ENCODE measurements around the gene PCDHGC3.

DNA sequence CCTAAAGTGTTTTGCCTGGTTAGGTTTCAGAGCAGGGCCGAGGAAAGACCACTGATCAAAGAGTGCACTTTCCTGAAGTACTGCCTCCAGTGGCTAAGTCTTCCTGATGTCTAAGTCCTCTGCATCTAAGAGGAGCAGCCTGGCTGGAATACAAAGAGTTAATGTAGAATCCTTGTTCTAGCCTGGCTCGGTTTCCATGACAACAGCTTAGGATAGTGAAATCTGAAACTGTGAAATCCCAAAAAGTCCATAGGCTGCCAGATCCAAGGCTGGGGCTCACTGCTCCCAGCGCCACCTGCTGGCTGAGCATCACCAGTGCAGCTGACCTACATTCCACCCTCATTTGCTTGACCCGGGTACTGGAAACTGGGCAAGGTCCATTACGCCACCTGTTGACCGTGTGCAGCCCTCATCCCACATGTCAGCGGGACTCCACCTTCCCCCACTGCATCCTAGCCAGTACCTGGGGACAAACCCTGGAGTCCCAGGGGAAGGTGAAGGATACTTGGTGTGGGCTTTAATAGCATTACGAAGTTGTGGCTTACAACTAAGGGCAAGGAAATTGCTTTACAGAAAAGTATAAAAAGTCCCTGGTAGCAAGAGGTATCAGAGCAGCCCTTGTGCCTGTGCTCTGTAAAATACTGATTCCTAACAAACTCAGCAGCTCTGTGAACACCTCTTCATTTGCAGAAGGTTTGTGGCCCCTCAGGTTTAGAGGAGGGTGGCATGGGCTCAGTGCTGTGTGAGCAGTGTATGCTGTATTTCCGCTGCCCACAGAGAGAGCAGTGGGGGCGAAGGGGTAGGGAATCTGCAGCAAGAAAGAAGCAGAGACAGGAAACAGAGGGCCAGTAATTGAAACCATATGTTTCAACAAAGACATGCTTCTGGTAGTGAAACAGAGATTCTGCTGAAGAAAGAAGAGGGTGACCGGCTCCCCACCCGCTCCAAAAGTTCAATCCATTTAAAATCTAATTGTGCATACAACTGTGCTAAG, 49.1 kb downstream of the PCDHGC3 start:
- TF ChIP-seq, protein P1, sequence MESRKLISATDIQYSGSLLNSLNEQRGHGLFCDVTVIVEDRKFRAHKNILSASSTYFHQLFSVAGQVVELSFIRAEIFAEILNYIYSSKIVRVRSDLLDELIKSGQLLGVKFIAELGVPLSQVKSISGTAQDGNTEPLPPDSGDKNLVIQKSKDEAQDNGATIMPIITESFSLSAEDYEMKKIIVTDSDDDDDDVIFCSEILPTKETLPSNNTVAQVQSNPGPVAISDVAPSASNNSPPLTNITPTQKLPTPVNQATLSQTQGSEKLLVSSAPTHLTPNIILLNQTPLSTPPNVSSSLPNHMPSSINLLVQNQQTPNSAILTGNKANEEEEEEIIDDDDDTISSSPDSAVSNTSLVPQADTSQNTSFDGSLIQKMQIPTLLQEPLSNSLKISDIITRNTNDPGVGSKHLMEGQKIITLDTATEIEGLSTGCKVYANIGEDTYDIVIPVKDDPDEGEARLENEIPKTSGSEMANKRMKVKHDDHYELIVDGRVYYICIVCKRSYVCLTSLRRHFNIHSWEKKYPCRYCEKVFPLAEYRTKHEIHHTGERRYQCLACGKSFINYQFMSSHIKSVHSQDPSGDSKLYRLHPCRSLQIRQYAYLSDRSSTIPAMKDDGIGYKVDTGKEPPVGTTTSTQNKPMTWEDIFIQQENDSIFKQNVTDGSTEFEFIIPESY (IDR thresholded peaks at IDR 0.05; ENCODE audit: borderline replicate concordance, low read depth): 0 out of 2 replicates have a peak, but pooled peaks have one; percentile 12
- TF ChIP-seq ELF1 (IDR thresholded peaks at IDR 0.05) (no peak), POLR2AphosphoS5 (IDR thresholded peaks at IDR 0.05; ENCODE audit: low read depth, low read length) (peak; percentile 60; the same call in 1 of the 2 replicates), RXRA (IDR thresholded peaks at IDR 0.05; ENCODE audit: borderline replicate concordance, low read depth) (peak; percentile 90), NFIC (IDR thresholded peaks at IDR 0.05; ENCODE audit: borderline replicate concordance) (peak; percentile 82), YY1 (IDR thresholded peaks at IDR 0.05; ENCODE audit: low read depth) (no peak), EP300 (IDR thresholded peaks at IDR 0.05; ENCODE audit: borderline replicate concordance in 1 of 2, low read depth in 1 of 2, low read length in 1 of 2) (peak; percentile 81 to 86; a peak in 3 of 4 replicates), RFX5 (IDR thresholded peaks at IDR 0.05; ENCODE audit: low read length) (peak; percentile 96), RAD21 (IDR thresholded peaks at IDR 0.05; ENCODE audit: low read length) (peak; percentile 98), GABPA (IDR thresholded peaks at IDR 0.05; ENCODE audit: low read depth) (no peak)
- TF ChIP-seq, protein P2, sequence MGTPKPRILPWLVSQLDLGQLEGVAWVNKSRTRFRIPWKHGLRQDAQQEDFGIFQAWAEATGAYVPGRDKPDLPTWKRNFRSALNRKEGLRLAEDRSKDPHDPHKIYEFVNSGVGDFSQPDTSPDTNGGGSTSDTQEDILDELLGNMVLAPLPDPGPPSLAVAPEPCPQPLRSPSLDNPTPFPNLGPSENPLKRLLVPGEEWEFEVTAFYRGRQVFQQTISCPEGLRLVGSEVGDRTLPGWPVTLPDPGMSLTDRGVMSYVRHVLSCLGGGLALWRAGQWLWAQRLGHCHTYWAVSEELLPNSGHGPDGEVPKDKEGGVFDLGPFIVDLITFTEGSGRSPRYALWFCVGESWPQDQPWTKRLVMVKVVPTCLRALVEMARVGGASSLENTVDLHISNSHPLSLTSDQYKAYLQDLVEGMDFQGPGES (IDR thresholded peaks at IDR 0.05; ENCODE audit: low read depth, low read length): no peak
- TF ChIP-seq, protein P3, sequence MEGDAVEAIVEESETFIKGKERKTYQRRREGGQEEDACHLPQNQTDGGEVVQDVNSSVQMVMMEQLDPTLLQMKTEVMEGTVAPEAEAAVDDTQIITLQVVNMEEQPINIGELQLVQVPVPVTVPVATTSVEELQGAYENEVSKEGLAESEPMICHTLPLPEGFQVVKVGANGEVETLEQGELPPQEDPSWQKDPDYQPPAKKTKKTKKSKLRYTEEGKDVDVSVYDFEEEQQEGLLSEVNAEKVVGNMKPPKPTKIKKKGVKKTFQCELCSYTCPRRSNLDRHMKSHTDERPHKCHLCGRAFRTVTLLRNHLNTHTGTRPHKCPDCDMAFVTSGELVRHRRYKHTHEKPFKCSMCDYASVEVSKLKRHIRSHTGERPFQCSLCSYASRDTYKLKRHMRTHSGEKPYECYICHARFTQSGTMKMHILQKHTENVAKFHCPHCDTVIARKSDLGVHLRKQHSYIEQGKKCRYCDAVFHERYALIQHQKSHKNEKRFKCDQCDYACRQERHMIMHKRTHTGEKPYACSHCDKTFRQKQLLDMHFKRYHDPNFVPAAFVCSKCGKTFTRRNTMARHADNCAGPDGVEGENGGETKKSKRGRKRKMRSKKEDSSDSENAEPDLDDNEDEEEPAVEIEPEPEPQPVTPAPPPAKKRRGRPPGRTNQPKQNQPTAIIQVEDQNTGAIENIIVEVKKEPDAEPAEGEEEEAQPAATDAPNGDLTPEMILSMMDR (IDR thresholded peaks at IDR 0.05): peak; percentile 100
- TF ChIP-seq, protein P4, sequence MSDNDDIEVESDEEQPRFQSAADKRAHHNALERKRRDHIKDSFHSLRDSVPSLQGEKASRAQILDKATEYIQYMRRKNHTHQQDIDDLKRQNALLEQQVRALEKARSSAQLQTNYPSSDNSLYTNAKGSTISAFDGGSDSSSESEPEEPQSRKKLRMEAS (IDR thresholded peaks at IDR 0.05; ENCODE audit: low read depth): peak; percentile 73
- TF ChIP-seq, protein P5, sequence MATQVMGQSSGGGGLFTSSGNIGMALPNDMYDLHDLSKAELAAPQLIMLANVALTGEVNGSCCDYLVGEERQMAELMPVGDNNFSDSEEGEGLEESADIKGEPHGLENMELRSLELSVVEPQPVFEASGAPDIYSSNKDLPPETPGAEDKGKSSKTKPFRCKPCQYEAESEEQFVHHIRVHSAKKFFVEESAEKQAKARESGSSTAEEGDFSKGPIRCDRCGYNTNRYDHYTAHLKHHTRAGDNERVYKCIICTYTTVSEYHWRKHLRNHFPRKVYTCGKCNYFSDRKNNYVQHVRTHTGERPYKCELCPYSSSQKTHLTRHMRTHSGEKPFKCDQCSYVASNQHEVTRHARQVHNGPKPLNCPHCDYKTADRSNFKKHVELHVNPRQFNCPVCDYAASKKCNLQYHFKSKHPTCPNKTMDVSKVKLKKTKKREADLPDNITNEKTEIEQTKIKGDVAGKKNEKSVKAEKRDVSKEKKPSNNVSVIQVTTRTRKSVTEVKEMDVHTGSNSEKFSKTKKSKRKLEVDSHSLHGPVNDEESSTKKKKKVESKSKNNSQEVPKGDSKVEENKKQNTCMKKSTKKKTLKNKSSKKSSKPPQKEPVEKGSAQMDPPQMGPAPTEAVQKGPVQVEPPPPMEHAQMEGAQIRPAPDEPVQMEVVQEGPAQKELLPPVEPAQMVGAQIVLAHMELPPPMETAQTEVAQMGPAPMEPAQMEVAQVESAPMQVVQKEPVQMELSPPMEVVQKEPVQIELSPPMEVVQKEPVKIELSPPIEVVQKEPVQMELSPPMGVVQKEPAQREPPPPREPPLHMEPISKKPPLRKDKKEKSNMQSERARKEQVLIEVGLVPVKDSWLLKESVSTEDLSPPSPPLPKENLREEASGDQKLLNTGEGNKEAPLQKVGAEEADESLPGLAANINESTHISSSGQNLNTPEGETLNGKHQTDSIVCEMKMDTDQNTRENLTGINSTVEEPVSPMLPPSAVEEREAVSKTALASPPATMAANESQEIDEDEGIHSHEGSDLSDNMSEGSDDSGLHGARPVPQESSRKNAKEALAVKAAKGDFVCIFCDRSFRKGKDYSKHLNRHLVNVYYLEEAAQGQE (IDR thresholded peaks at IDR 0.05; ENCODE audit: low read depth, low read length): peak; percentile 46
